Measurements from ENCODE around the gene CCDC134. TPM values are rescaled to one million over a fixed set of nuclear protein-coding genes. Genes with fewer than 3 reads are reported as not detected.
A peak's percentile ranks its signal among the peaks of the same experiment; 100 is the strongest.

CCDC134 gene
- total RNA-seq, 1 donor from 2014 or later: 11.3 TPM

GRCh38 chr22:41822317-41823057, 22.0 kb downstream of the CCDC134 start:
- no peaks in the 10 kb centered on the region for H3K27me3 ChIP-seq (ENCODE audit: insufficient read depth, low read length)
- H3K4me1 Mint-ChIP-seq (ENCODE audit: low read depth, unreplicated experiment): peaks cover 35% of the 10 kb centered on the region
- no peaks in the 10 kb centered on the region for H3K36me3 ChIP-seq (ENCODE audit: insufficient read depth, low read length)
- H3K27ac Mint-ChIP-seq (ENCODE audit: unreplicated experiment): no peak overlapping the region
- H3K27ac ChIP-seq (ENCODE audit: low read depth, low read length): peak overlapping the region; percentile 28
- H3K4me3 Mint-ChIP-seq (ENCODE audit: unreplicated experiment): no peak overlapping the region
- no peak overlapping the region for H2AFZ ChIP-seq (ENCODE audit: low read depth, low read length)
- FAIRE-seq (peak; percentile 71), DNase-seq (ENCODE audit: low read depth) (peak; percentile 76)
- TF ChIP-seq CTCF (IDR thresholded peaks at IDR 0.05; ENCODE audit: insufficient read depth, low read depth, low read length) (peak; percentile 60), EZH2 (IDR thresholded peaks at IDR 0.05; ENCODE audit: insufficient read depth, low read length) (no peak)
- H3K36me3 Mint-ChIP-seq (ENCODE audit: low read depth, unreplicated experiment): peaks cover 6% of the 10 kb centered on the region
- H3K4me3 ChIP-seq (ENCODE audit: insufficient read depth, low read depth, low read length): no peak overlapping the region
- no peaks in the 10 kb centered on the region for H4K20me1 ChIP-seq (ENCODE audit: insufficient read depth, low read length)
- peak overlapping the region; percentile 23 for H3K9ac ChIP-seq (ENCODE audit: low read length)
- H3K27me3 Mint-ChIP-seq (ENCODE audit: low read depth, unreplicated experiment): no peaks in the 10 kb centered on the region
- H3K4me1 ChIP-seq (ENCODE audit: insufficient read depth, low read length): peaks cover 24% of the 10 kb centered on the region
- peak overlapping the region; percentile 22 for H3K4me2 ChIP-seq (ENCODE audit: low read length)
- H3K9me3 ChIP-seq (ENCODE audit: insufficient read depth, low read depth, low read length): no peaks in the 10 kb centered on the region
- peaks cover 2% of the 10 kb centered on the region for H3K9me3 Mint-ChIP-seq (ENCODE audit: unreplicated experiment)
- no peaks in the 10 kb centered on the region for H3K79me2 ChIP-seq (ENCODE audit: insufficient read depth, low read length)

- Mint-ChIP-seq H3K4me3 (ENCODE audit: unreplicated experiment) (peak overlapping the region; percentile 55), H3K36me3 (ENCODE audit: low read depth, unreplicated experiment) (peaks cover 6% of the 10 kb centered on the region), H3K27me3 (ENCODE audit: low read depth, unreplicated experiment) (no peaks in the 10 kb centered on the region), H3K9me3 (ENCODE audit: unreplicated experiment) (peaks cover 2% of the 10 kb centered on the region), H3K4me1 (ENCODE audit: low read depth, unreplicated experiment) (peaks cover 35% of the 10 kb centered on the region), H3K27ac (ENCODE audit: unreplicated experiment) (peak overlapping the region; percentile 35)
- Histone ChIP-seq H3K9me3 (ENCODE audit: insufficient read depth, low read depth, low read length) (no peaks in the 10 kb centered on the region), H3K27ac (ENCODE audit: low read depth, low read length) (no peak overlapping the region), H3K36me3 (ENCODE audit: insufficient read depth, low read length) (no peaks in the 10 kb centered on the region), H4K20me1 (ENCODE audit: insufficient read depth, low read length) (no peaks in the 10 kb centered on the region), H3K4me1 (ENCODE audit: insufficient read depth, low read length) (peaks cover 24% of the 10 kb centered on the region), H3K4me3 (ENCODE audit: insufficient read depth, low read depth, low read length) (no peak overlapping the region), H3K9ac (ENCODE audit: low read length) (no peak overlapping the region), H3K79me2 (ENCODE audit: insufficient read depth, low read length) (no peaks in the 10 kb centered on the region), H3K27me3 (ENCODE audit: insufficient read depth, low read length) (no peaks in the 10 kb centered on the region), H2AFZ (ENCODE audit: low read depth, low read length) (no peak overlapping the region), H3K4me2 (ENCODE audit: low read length) (no peak overlapping the region)
- FAIRE-seq (no peak), DNase-seq (ENCODE audit: low read depth) (no peak)
- TF ChIP-seq EZH2 (IDR thresholded peaks at IDR 0.05; ENCODE audit: insufficient read depth, low read length) (no peak), CTCF (IDR thresholded peaks at IDR 0.05; ENCODE audit: insufficient read depth, low read depth, low read length) (no peak)
Observed at GRCh38 chr22:41823797-41824196, 23.3 kb downstream of the CCDC134 start.

GRCh38 chr22:41825376-41825775, 24.9 kb downstream of the CCDC134 start:
- no peaks in the 10 kb centered on the region for H3K9me3 ChIP-seq (ENCODE audit: insufficient read depth, low read depth, low read length)
- H3K27ac Mint-ChIP-seq (ENCODE audit: unreplicated experiment): no peak overlapping the region
- H3K9ac ChIP-seq (ENCODE audit: low read length): peak overlapping the region; percentile 18
- no peak overlapping the region for H2AFZ ChIP-seq (ENCODE audit: low read depth, low read length)
- H4K20me1 ChIP-seq (ENCODE audit: insufficient read depth, low read length): no peaks in the 10 kb centered on the region
- FAIRE-seq (no peak), DNase-seq (ENCODE audit: low read depth) (peak; percentile 41)
- no peaks in the 10 kb centered on the region for H3K79me2 ChIP-seq (ENCODE audit: insufficient read depth, low read length)
- peaks cover 35% of the 10 kb centered on the region for H3K4me1 Mint-ChIP-seq (ENCODE audit: low read depth, unreplicated experiment)
- no peaks in the 10 kb centered on the region for H3K27me3 ChIP-seq (ENCODE audit: insufficient read depth, low read length)
- peaks cover 24% of the 10 kb centered on the region for H3K4me1 ChIP-seq (ENCODE audit: insufficient read depth, low read length)
- peaks cover 4% of the 10 kb centered on the region for H3K36me3 Mint-ChIP-seq (ENCODE audit: low read depth, unreplicated experiment)
- TF ChIP-seq CTCF (IDR thresholded peaks at IDR 0.05; ENCODE audit: insufficient read depth, low read depth, low read length) (no peak), EZH2 (IDR thresholded peaks at IDR 0.05; ENCODE audit: insufficient read depth, low read length) (no peak)
- no peaks in the 10 kb centered on the region for H3K27me3 Mint-ChIP-seq (ENCODE audit: low read depth, unreplicated experiment)
- H3K36me3 ChIP-seq (ENCODE audit: insufficient read depth, low read length): no peaks in the 10 kb centered on the region
- H3K4me3 ChIP-seq (ENCODE audit: insufficient read depth, low read depth, low read length): no peak overlapping the region
- H3K4me3 Mint-ChIP-seq (ENCODE audit: unreplicated experiment): peak overlapping the region; percentile 34
- H3K4me2 ChIP-seq (ENCODE audit: low read length): peak overlapping the region; percentile 43
- H3K9me3 Mint-ChIP-seq (ENCODE audit: unreplicated experiment): peaks cover 2% of the 10 kb centered on the region
- no peak overlapping the region for H3K27ac ChIP-seq (ENCODE audit: low read depth, low read length)
